Mesothelial cell of epicardium (in vitro differentiated cells): ENCODE results near the gene CEP170B. TPM values are rescaled to one million over a fixed set of nuclear protein-coding genes. Genes with fewer than 3 reads are reported as not detected.

Experiments used
- DNase-seq, 2 experiments: peaks; one replicate each; pipeline ENCODE4 v3.0.0; 2021; ENCODE audit warnings: low spot score in 2 of 2; ENCODE audit not compliant: unreplicated experiment in 2 of 2
- H3K27ac Mint-ChIP-seq: 2 replicates; pipeline ENCODE4 v1.8.0; 2021; ENCODE audit warnings: mixed read lengths
- H3K27me3 Mint-ChIP-seq: 2 replicates; pipeline ENCODE4 v1.8.0; 2021; ENCODE audit warnings: low read depth, mixed read lengths
- H3K36me3 Mint-ChIP-seq: 2 replicates; pipeline ENCODE4 v1.8.0; 2021; ENCODE audit warnings: mixed read lengths
- H3K4me1 Mint-ChIP-seq: 2 replicates; pipeline ENCODE4 v1.8.0; 2021; ENCODE audit warnings: mixed read lengths
- H3K4me3 Mint-ChIP-seq: 2 replicates; pipeline ENCODE4 v1.8.0; 2021; ENCODE audit warnings: mild to moderate bottlenecking, moderate library complexity, mixed read lengths
- H3K9me3 Mint-ChIP-seq: 2 replicates; pipeline ENCODE4 v1.8.0; 2021; ENCODE audit warnings: mixed read lengths
- total RNA-seq: library from RNA; stranded (reverse); gene quantifications from 3 replicates; pipeline ENCODE4 v1.2.1, GENCODE V29; 2021
- TF ChIP-seq, protein P1 (sequence below): fragments of 200-600 bp; sonication (generic); IDR thresholded peaks from one replicate; pipeline ENCODE4 v1.5.0; 2021; ENCODE audit warnings: antibody characterized with exemption; ENCODE audit not compliant: unreplicated experiment

CEP170B gene
- total RNA-seq, 1 donor from 2014 or later = 29.2 TPM

DNA sequence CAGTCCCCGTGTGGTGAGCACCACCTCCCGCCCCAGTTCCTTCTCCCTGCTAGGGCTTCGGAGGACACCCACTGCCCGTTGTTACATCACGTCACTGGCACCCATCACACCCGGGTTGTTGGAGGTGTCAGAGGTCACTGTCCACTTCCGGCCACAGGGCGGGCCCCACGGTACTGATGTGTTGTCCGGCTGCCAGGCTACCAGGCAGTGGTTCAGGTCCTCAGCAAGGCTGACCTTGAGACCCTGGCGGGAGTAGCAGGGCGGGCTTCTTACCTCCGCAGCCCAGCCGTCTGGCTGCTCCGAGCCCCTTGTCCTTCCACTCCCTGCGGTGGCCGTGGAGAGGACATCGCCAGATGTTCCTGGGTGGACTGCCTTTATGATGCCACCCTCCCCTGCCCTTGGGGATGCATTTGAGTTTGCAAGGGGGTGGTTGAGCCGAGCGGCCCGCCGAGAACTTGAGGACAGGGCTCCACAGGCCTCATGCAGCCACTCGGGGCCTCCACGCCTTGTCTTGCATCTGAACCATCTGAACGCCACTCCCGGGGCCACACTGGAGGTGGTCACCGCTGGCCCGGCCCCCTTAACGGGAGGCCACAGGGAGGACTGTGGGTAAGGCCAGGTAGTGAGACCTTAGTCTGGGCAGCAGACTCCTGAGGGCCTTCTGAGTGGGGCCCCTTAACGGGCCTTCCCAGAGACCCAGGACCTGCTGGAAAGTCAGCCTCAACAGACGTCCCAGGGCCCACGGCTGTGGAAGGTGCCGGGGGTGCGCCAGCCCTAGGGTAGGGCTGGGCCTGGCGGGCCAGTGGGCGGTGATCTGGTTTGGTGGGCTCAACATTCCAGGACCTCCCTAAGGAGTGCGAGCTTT lies 32.5 kb downstream of the CEP170B start:
- H3K4me1 Mint-ChIP-seq = no peaks in the 10 kb centered on the region
- DNase-seq = no peak
- no peaks in the 10 kb centered on the region for H3K9me3 Mint-ChIP-seq
- H3K36me3 Mint-ChIP-seq = no peaks in the 10 kb centered on the region
- TF ChIP-seq, protein P1, sequence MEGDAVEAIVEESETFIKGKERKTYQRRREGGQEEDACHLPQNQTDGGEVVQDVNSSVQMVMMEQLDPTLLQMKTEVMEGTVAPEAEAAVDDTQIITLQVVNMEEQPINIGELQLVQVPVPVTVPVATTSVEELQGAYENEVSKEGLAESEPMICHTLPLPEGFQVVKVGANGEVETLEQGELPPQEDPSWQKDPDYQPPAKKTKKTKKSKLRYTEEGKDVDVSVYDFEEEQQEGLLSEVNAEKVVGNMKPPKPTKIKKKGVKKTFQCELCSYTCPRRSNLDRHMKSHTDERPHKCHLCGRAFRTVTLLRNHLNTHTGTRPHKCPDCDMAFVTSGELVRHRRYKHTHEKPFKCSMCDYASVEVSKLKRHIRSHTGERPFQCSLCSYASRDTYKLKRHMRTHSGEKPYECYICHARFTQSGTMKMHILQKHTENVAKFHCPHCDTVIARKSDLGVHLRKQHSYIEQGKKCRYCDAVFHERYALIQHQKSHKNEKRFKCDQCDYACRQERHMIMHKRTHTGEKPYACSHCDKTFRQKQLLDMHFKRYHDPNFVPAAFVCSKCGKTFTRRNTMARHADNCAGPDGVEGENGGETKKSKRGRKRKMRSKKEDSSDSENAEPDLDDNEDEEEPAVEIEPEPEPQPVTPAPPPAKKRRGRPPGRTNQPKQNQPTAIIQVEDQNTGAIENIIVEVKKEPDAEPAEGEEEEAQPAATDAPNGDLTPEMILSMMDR = no peak
- H3K27ac Mint-ChIP-seq = no peak overlapping the region
- H3K27me3 Mint-ChIP-seq = peaks cover 22% of the 10 kb centered on the region
- no peak overlapping the region for H3K4me3 Mint-ChIP-seq

DNA sequence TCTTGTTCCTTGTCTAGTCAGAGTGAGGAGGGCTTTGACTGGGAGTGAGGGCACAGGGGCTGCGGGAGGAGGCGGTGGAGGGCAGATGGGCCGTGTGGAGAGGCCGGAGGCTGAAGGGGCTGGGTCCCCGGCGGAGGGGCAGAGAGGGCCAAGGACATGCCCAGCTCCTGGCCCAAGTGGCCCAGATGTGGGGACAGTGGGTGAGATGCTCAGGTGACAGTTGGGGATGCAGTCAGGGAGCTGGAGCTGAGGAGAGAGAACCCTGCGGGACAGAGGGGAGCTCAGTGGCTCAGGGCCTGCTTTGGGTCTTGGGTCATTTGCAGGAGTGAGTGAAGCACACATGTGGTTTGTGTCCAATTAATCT lies 33.1 kb downstream of the CEP170B start:
- DNase-seq = no peak
- Mint-ChIP-seq H3K27ac (no peak overlapping the region), H3K9me3 (peaks cover 1% of the 10 kb centered on the region), H3K4me3 (no peak overlapping the region), H3K27me3 (peaks cover 23% of the 10 kb centered on the region), H3K36me3 (peaks cover under 1% of the 10 kb centered on the region), H3K4me1 (no peaks in the 10 kb centered on the region)
- TF ChIP-seq, protein P1 = no peak

DNA sequence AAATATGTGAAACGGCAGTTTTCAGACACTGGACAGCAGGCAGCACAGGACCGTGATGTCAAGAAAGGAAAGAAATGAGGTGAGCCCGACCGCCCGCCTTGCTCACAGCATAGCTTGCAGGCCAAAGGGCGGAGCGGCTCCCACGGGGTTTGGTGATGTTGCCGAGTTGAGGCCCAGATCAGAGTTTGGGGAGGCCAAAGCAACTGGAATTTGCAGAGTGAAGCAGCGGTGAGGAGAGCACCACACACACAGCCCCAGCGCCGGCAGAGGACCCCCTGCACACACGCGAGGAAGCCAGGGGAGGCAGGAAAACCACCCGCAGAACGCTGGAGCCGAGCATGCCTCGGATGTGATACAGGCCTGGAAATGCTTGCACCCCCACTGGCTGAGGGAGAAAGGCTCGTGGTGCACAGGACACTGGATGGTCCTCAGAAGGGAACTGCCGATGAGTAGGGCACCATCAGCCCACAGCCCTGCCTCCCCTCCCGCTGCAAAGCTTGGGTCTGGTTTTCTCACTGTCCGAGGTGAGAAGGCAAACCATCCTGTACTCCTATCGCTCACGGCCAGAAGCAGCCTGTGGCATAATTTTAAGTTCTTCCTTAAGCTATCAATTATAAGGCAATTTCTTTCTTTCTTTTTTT lies 33.9 kb downstream of the CEP170B start:
- Mint-ChIP-seq H3K27ac (no peak overlapping the region), H3K9me3 (peaks cover 9% of the 10 kb centered on the region), H3K27me3 (peaks cover 30% of the 10 kb centered on the region), H3K4me1 (no peaks in the 10 kb centered on the region), H3K4me3 (no peak overlapping the region), H3K36me3 (peaks cover 6% of the 10 kb centered on the region)
- DNase-seq = no peak
- TF ChIP-seq, protein P1 = no peak

DNA sequence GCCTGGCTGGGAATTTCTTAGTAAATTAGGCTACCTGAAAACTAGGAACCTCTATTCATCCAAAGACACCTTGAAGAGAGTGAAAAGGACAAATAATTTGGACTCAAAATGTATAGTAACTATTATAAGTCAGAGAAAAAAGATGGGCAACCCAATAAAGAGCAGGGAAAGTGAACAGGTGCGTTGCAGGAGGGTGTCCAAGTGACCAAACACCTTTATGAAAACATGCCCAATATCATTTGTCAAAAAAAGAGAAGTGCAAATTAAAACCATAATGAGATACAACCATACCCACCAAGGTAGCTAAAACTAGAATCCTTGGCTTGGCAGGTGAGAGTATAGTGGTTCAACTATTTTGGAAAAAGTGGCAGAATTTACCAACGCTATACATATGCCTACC lies 34.7 kb downstream of the CEP170B start:
- TF ChIP-seq, protein P1 = no peak
- Mint-ChIP-seq H3K27ac (no peak overlapping the region), H3K9me3 (peaks cover 10% of the 10 kb centered on the region), H3K4me1 (no peaks in the 10 kb centered on the region), H3K36me3 (peaks cover 8% of the 10 kb centered on the region), H3K4me3 (no peak overlapping the region), H3K27me3 (peaks cover 38% of the 10 kb centered on the region)
- DNase-seq = no peak

DNA sequence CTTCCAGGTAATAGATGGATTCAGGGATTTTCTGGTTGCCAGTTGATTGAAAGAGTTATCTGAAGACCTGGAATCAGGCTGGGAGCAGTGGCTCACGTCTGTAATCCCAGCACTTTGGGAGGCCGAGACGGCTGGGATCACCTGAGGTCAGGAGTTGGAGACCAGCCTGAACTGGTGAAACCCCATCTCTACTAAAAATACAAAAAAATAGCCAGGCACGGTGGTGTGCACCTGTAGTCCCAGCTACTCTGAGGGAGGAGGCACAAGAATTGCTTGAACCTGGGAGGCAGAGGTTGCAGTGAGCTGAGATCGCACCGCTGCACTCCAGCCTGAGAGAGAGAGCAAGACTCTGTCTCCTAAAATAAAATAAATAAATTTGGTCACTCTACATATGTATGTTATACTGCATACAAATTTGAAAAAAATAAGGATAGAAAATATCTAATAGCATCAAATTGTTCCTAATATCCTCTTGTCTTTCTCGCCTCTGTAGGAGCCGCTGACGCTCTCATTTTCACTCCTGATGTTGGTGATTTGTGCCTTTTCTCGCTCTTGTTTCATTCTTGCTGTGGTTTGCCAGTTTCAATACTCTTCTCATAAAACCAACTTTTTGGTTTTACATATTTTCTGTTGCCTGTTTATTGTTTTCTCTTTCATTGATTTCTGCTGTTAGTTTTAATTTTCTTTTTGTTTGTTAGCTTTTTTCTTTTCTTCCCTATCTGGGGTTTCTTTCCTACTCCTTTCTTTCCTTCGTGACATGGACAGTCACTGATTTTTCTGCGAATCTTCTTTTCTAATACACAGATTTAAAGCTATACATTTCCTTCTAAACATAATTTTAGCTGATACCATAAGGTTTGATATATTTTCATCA lies 35.8 kb downstream of the CEP170B start:
- Mint-ChIP-seq H3K27me3 (peaks cover 44% of the 10 kb centered on the region), H3K9me3 (peaks cover 10% of the 10 kb centered on the region), H3K4me1 (no peaks in the 10 kb centered on the region), H3K27ac (no peak overlapping the region), H3K36me3 (peaks cover 8% of the 10 kb centered on the region), H3K4me3 (no peak overlapping the region)
- no peak for DNase-seq
- TF ChIP-seq, protein P1 = no peak
